Measurements from ENCODE around the gene EVL.

Gene EVL

GRCh38 chr14:100082723-100083122 lies 17.5 kb downstream of the EVL start:
- ATAC-seq = no peak

DNA sequence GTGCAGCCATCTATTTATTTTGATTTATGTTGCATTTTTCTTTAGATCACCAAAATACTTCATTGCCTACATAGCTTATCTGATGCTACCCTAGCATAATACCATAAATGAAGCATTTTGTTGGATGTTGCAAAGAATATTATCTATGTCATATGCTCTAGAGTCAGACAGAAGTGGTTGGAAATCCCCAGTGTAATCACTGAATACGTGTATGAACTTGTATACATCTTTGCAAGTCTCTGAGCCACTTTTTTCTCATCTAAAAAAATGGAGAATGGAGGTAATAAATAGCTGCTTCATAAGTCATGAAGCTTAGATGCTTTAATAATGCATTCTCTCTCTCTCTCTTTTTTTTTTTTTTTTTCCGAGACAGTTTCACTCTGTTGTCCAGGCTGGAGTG lies 18.5 kb downstream of the EVL start:
- ATAC-seq = no peak

More at GRCh38 chr14:100082723-100083122, 17.5 kb downstream of the EVL start:
- TF ChIP-seq ISL1 (CRISPR knock-in tag; IDR thresholded peaks at IDR 0.05) (no peak), TCF4 (CRISPR knock-in tag; IDR thresholded peaks at IDR 0.05; ENCODE audit: borderline replicate concordance) (no peak), ZNF70 (CRISPR knock-in tag; IDR thresholded peaks at IDR 0.05) (no peak), CSRNP3 (CRISPR knock-in tag; IDR thresholded peaks at IDR 0.05) (no peak), ZFP30 (CRISPR knock-in tag; IDR thresholded peaks at IDR 0.05) (no peak), PATZ1 (CRISPR knock-in tag; IDR thresholded peaks at IDR 0.05; ENCODE audit: borderline replicate concordance) (no peak)

More for the DNA sequence above, 18.5 kb downstream of the EVL start:
- TF ChIP-seq GLIS3 (CRISPR knock-in tag; IDR thresholded peaks at IDR 0.05) = no peak
- TF ChIP-seq OSR1 (CRISPR knock-in tag; IDR thresholded peaks at IDR 0.05) = no peak
- no peak for TF ChIP-seq CSRNP3 (CRISPR knock-in tag; IDR thresholded peaks at IDR 0.05)
- TF ChIP-seq ZC3H10 (CRISPR knock-in tag; IDR thresholded peaks at IDR 0.05) = no peak
- TF ChIP-seq ZNF565 (CRISPR knock-in tag; conservative IDR thresholded peaks at IDR 0.05; ENCODE audit: low read depth) = no peak
- TF ChIP-seq POU6F1 (CRISPR knock-in tag; IDR thresholded peaks at IDR 0.05; ENCODE audit: borderline replicate concordance, low read depth) = no peak
- no peak for TF ChIP-seq CSDC2 (CRISPR knock-in tag; IDR thresholded peaks at IDR 0.05)
- no peak for TF ChIP-seq TCF4 (CRISPR knock-in tag; IDR thresholded peaks at IDR 0.05; ENCODE audit: borderline replicate concordance)
- no peak for TF ChIP-seq PPARA (CRISPR knock-in tag; IDR thresholded peaks at IDR 0.05; ENCODE audit: borderline replicate concordance)
- no peak for TF ChIP-seq ZFP3 (CRISPR knock-in tag; IDR thresholded peaks at IDR 0.05)
- no peak for TF ChIP-seq BACH2 (CRISPR knock-in tag; IDR thresholded peaks at IDR 0.05; ENCODE audit: borderline replicate concordance)
- no peak for TF ChIP-seq ZNF70 (CRISPR knock-in tag; IDR thresholded peaks at IDR 0.05)
- TF ChIP-seq ARNTL (CRISPR knock-in tag; IDR thresholded peaks at IDR 0.05; ENCODE audit: borderline replicate concordance, low read depth) = no peak
- TF ChIP-seq, protein P1, sequence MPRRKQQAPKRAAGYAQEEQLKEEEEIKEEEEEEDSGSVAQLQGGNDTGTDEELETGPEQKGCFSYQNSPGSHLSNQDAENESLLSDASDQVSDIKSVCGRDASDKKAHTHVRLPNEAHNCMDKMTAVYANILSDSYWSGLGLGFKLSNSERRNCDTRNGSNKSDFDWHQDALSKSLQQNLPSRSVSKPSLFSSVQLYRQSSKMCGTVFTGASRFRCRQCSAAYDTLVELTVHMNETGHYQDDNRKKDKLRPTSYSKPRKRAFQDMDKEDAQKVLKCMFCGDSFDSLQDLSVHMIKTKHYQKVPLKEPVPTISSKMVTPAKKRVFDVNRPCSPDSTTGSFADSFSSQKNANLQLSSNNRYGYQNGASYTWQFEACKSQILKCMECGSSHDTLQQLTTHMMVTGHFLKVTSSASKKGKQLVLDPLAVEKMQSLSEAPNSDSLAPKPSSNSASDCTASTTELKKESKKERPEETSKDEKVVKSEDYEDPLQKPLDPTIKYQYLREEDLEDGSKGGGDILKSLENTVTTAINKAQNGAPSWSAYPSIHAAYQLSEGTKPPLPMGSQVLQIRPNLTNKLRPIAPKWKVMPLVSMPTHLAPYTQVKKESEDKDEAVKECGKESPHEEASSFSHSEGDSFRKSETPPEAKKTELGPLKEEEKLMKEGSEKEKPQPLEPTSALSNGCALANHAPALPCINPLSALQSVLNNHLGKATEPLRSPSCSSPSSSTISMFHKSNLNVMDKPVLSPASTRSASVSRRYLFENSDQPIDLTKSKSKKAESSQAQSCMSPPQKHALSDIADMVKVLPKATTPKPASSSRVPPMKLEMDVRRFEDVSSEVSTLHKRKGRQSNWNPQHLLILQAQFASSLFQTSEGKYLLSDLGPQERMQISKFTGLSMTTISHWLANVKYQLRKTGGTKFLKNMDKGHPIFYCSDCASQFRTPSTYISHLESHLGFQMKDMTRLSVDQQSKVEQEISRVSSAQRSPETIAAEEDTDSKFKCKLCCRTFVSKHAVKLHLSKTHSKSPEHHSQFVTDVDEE (CRISPR knock-in tag; IDR thresholded peaks at IDR 0.05) = no peak
- no peak for TF ChIP-seq RARB (CRISPR knock-in tag; IDR thresholded peaks at IDR 0.05)
- TF ChIP-seq CREB5 (CRISPR knock-in tag; IDR thresholded peaks at IDR 0.05; ENCODE audit: low read depth) = no peak
- no peak for TF ChIP-seq ZNF8 (CRISPR knock-in tag; IDR thresholded peaks at IDR 0.05)

All from SK-N-SH treated with all-trans-retinoic acid at 6 μM for 48 hours (cell line).